WTC11 (cell line): ENCODE results near the gene DHX58. TPM values are rescaled to one million over a fixed set of nuclear protein-coding genes. Genes with fewer than 3 reads are reported as not detected.

Experiments used
- ATAC-seq: fragments of 200-7000 bp; cut with Tn5 transposase; 2 replicates; pipeline ENCODE4 v1.10.0; 2021; ENCODE audit warnings: mild to moderate bottlenecking, moderate library complexity
- CTCF ChIA-PET: fragments of 300-600 bp; sonication (Branson Sonifier 250); formaldehyde crosslinking; loops from one replicate; lab custom pipeline; 2021; ENCODE audit warnings: antibody characterized with exemption; lab: Charles Lee
- POLR2A ChIA-PET: fragments of 350-600 bp; sonication (Branson Sonifier 250); formaldehyde crosslinking; loops from one replicate; lab custom pipeline; 2021; ENCODE audit warnings: antibody characterized with exemption; lab: Charles Lee
- DNase-seq: peaks from one replicate; pipeline ENCODE4 v3.0.0; 2021; ENCODE audit warnings: low spot score
- H3K27ac Mint-ChIP-seq: 2 replicates; pipeline ENCODE4 v1.8.0; 2021; ENCODE audit warnings: mixed read lengths
- H3K27me3 Mint-ChIP-seq: 2 replicates; pipeline ENCODE4 v1.8.0; 2021; ENCODE audit warnings: low read depth, mild to moderate bottlenecking, moderate library complexity, mixed read lengths
- H3K36me3 Mint-ChIP-seq: 2 replicates; pipeline ENCODE4 v1.8.0; 2021; ENCODE audit warnings: mixed read lengths
- H3K4me1 Mint-ChIP-seq: 2 replicates; pipeline ENCODE4 v1.8.0; 2022; ENCODE audit warnings: mixed read lengths
- H3K4me3 Mint-ChIP-seq: 2 replicates; pipeline ENCODE4 v1.8.0; 2021; ENCODE audit warnings: mild to moderate bottlenecking, moderate library complexity, mixed read lengths
- H3K9me3 Mint-ChIP-seq: 2 replicates; pipeline ENCODE4 v1.8.0; 2021; ENCODE audit warnings: mixed read lengths
- CBFB ChIP-seq: sonication (generic); formaldehyde crosslinking; IDR thresholded peaks from 2 replicates; pipeline ENCODE4 v1.8.1; 2022; ENCODE audit warnings: mild to moderate bottlenecking, low read depth, missing genetic modification reagents
- EMX1 ChIP-seq: fragments of 250-450 bp; sonication (Bioruptor Pico); IDR thresholded peaks from 2 replicates; pipeline ENCODE4 v1.8.0; 2021; ENCODE audit warnings: mild to moderate bottlenecking
- HMGXB4 ChIP-seq: sonication (generic); formaldehyde crosslinking; IDR thresholded peaks from 2 replicates; pipeline ENCODE4 v1.8.1; 2023; ENCODE audit warnings: mild to moderate bottlenecking, moderate library complexity, missing genetic modification reagents
- IRF2 ChIP-seq: sonication (generic); formaldehyde crosslinking; IDR thresholded peaks from 2 replicates; pipeline ENCODE4 v1.8.0; 2022; ENCODE audit warnings: low read depth, missing genetic modification reagents, borderline replicate concordance
- MXD4 ChIP-seq: fragments of 250-450 bp; sonication (Bioruptor Pico); IDR thresholded peaks from 2 replicates; pipeline ENCODE4 v1.8.0; 2021; ENCODE audit warnings: mild to moderate bottlenecking, moderate library complexity, borderline replicate concordance
- PRDM15 ChIP-seq: sonication (generic); formaldehyde crosslinking; IDR thresholded peaks from 2 replicates; pipeline ENCODE4 v1.8.0; 2022; ENCODE audit warnings: missing genetic modification reagents
- SOX15 ChIP-seq: fragments of 250-450 bp; sonication (Bioruptor Pico); IDR thresholded peaks from 2 replicates; pipeline ENCODE4 v1.9.0; 2021; ENCODE audit warnings: mild to moderate bottlenecking
- TEAD1 ChIP-seq: sonication (generic); formaldehyde crosslinking; IDR thresholded peaks from 2 replicates; pipeline ENCODE4 v1.8.0; 2022; ENCODE audit warnings: mild to moderate bottlenecking, missing genetic modification reagents
- TEAD4 ChIP-seq: sonication (generic); formaldehyde crosslinking; IDR thresholded peaks from 2 replicates; pipeline ENCODE4 v1.8.0; 2022; ENCODE audit warnings: mild to moderate bottlenecking, missing genetic modification reagents
- total RNA-seq: library from RNA; stranded (reverse); gene quantifications from 3 replicates; pipeline ENCODE4 v1.2.3, GENCODE V29; 2021
- TF ChIP-seq, protein P1 (sequence below): fragments of 250-450 bp; sonication (Bioruptor Pico); IDR thresholded peaks from 2 replicates; pipeline ENCODE4 v1.9.0; 2021; ENCODE audit warnings: moderate library complexity, mild to moderate bottlenecking, inconsistent platforms, borderline replicate concordance
- TF ChIP-seq, protein P2 (sequence below): sonication (generic); formaldehyde crosslinking; IDR thresholded peaks from 2 replicates; pipeline ENCODE4 v1.8.0; 2022; ENCODE audit warnings: mild to moderate bottlenecking, missing genetic modification reagents
- TF ChIP-seq, protein P3 (sequence below): sonication (generic); formaldehyde crosslinking; IDR thresholded peaks from 2 replicates; pipeline ENCODE4 v1.8.0; 2023; ENCODE audit warnings: missing genetic modification reagents
- TF ChIP-seq, protein P4 (sequence below): sonication (generic); formaldehyde crosslinking; IDR thresholded peaks from 2 replicates; pipeline ENCODE4 v1.8.1; 2022; ENCODE audit warnings: low read depth, mild to moderate bottlenecking, moderate library complexity, missing genetic modification reagents, borderline replicate concordance
- TF ChIP-seq, protein P5 (sequence below): sonication (generic); formaldehyde crosslinking; IDR thresholded peaks from 2 replicates; pipeline ENCODE4 v1.8.1; 2023; ENCODE audit warnings: mild to moderate bottlenecking, missing genetic modification reagents

Gene DHX58
- total RNA-seq, 1 experiment from 2014 or later = 6.3 TPM

DNA sequence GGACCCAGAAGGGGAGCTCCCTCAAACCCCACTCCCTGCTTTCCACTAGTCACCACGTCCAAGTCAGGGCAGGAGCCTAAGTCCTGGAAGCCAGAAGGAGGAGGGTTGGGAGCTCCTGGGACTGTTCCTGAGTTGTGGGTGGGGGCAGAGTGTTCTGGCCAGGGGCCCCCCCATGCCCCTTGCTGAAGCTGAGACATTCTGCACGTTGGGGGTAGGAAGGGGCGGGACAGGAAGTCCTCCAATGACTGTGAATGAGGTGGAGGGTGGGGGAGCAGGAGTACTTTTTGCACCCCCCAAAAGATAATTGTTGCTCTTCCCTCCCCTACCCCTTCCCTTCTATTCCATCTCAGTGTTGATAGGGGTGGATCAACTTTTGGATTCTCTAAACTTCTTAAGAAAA is 40.7 kb downstream of the DHX58 start (continued):
- TF ChIP-seq PRDM15 (no peak), SOX15 (CRISPR knock-in tag) (no peak), HMGXB4 (CRISPR knock-in tag) (no peak), CBFB (no peak), TEAD1 (CRISPR knock-in tag) (no peak), MXD4 (CRISPR knock-in tag) (no peak), IRF2 (CRISPR knock-in tag) (no peak)
- TF ChIP-seq, protein P1, sequence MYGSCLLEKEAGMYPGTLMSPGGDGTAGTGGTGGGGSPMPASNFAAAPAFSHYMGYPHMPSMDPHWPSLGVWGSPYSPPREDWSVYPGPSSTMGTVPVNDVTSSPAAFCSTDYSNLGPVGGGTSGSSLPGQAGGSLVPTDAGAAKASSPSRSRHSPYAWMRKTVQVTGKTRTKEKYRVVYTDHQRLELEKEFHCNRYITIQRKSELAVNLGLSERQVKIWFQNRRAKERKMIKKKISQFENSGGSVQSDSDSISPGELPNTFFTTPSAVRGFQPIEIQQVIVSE (CRISPR knock-in tag) = no peak
- TF ChIP-seq, protein P2, sequence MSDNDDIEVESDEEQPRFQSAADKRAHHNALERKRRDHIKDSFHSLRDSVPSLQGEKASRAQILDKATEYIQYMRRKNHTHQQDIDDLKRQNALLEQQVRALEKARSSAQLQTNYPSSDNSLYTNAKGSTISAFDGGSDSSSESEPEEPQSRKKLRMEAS (CRISPR knock-in tag) = no peak
- TF ChIP-seq, protein P3, sequence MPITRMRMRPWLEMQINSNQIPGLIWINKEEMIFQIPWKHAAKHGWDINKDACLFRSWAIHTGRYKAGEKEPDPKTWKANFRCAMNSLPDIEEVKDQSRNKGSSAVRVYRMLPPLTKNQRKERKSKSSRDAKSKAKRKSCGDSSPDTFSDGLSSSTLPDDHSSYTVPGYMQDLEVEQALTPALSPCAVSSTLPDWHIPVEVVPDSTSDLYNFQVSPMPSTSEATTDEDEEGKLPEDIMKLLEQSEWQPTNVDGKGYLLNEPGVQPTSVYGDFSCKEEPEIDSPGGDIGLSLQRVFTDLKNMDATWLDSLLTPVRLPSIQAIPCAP (CRISPR knock-in tag) = no peak
- TF ChIP-seq, all 79 proteins: peak for 0

- CTCF ChIA-PET = interaction anchor here (0.6 to 5.2 kb wide), 6 partner anchors 13 to 52 kb away, joined by 3 to 49 read pairs (median 12); partner anchors contain the start of genes KAT2A and ZNF385C
- Mint-ChIP-seq H3K27ac (no peak overlapping the region), H3K9me3 (no peaks in the 10 kb centered on the region), H3K36me3 (no peaks in the 10 kb centered on the region)
- DNase-seq = no peak
- POLR2A ChIA-PET = interaction anchor here (0.5 to 0.6 kb wide), 3 partner anchors 347 to 527 kb away, joined by 3 to 4 read pairs (median 3); no protein-coding TSS in a partner anchor
- TF ChIP-seq TEAD4 (CRISPR knock-in tag) = no peak
- TF ChIP-seq, protein P4, sequence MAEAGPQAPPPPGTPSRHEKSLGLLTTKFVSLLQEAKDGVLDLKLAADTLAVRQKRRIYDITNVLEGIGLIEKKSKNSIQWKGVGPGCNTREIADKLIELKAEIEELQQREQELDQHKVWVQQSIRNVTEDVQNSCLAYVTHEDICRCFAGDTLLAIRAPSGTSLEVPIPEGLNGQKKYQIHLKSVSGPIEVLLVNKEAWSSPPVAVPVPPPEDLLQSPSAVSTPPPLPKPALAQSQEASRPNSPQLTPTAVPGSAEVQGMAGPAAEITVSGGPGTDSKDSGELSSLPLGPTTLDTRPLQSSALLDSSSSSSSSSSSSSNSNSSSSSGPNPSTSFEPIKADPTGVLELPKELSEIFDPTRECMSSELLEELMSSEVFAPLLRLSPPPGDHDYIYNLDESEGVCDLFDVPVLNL = no peak
- TF ChIP-seq, protein P5, sequence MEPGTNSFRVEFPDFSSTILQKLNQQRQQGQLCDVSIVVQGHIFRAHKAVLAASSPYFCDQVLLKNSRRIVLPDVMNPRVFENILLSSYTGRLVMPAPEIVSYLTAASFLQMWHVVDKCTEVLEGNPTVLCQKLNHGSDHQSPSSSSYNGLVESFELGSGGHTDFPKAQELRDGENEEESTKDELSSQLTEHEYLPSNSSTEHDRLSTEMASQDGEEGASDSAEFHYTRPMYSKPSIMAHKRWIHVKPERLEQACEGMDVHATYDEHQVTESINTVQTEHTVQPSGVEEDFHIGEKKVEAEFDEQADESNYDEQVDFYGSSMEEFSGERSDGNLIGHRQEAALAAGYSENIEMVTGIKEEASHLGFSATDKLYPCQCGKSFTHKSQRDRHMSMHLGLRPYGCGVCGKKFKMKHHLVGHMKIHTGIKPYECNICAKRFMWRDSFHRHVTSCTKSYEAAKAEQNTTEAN (CRISPR knock-in tag) = no peak
- no peak for TF ChIP-seq CBFB
- no peak for TF ChIP-seq EMX1 (CRISPR knock-in tag)
- TF ChIP-seq, all 79 proteins: peak for 0
- no peak for ATAC-seq
- H3K27me3 Mint-ChIP-seq = peaks cover 11% of the 10 kb centered on the region
- peaks cover 13% of the 10 kb centered on the region for H3K4me1 Mint-ChIP-seq
- no peak overlapping the region for H3K4me3 Mint-ChIP-seq
Observed at GRCh38 chr17:42068979-42069378, 43.5 kb downstream of the DHX58 start.
